ENCODE results near the gene TANC1.
A peak's percentile ranks its signal among the peaks of the same experiment; 100 is the strongest.

The TANC1 gene

DNA sequence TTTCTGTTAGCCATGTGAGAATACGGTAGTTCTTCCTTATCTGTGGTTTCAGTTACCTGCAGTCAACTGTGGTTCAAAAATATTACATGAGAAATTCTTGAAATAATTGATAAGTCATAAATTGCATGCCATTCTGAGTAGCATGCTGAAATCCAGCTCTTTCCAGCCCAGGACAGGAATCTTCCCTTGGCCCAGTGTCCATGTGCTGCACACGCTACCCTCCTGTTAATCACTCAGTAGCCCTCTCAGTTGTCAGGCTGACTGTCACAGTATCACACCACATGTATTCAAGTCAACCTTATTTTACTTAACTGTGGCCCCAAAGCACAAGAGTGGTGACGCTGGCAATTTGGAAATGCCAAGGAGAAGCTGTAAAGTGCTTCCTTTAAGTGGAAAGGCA is 141.1 kb downstream of the TANC1 start:
- DNase-seq (ENCODE audit: low read depth in 4 of 4, low spot score in 1 of 4): no peak

DNA sequence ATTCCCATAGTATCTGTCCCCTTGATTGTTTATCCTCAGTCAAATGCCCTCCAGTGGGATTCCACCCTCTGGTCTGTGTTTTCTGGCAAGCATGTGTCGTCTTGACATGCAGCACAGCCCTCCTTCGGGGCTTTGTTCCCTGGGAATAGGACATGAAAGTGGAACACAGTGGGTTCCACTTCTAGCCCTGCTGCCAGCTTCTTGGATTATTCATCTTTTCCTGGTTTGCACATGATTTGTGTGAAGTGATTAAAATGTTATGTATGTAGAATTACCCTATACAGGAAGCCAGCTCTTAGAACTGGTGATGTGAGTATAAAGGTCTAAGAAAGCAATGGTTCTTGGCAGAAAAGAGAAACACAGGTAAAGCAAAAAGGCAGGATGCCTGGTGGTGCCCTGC is 142.3 kb downstream of the TANC1 start:
- DNase-seq (ENCODE audit: low read depth in 4 of 4, low spot score in 1 of 4): no peak

DNA sequence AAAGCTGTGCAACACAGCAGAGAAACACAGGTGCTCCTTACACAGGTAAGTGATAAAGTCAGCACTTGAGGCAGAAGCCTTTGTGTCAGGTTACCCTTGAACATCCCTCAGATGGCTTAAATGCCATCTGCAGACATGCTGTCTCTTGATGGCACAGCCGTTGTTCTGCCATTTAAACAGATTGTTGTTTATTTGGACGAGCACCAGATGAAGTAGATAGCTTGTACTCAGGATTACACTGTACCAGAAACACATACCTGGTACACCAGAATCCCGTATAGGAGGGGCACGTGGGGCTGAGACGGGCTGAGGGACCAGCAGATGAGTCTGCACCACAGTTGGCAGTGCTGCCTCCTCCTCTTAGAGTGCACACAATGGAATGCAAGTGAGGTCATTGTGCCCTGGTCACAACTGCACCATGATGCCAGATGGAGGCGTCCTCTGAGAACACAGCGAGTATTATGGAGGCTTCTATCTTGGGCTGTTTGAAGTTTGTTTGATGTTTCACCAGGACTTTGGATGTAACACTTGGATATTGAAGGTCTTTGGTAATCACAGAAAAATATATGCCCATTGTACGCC is 143.0 kb downstream of the TANC1 start:
- DNase-seq (ENCODE audit: low read depth in 4 of 4, low spot score in 1 of 4): no peak

DNA sequence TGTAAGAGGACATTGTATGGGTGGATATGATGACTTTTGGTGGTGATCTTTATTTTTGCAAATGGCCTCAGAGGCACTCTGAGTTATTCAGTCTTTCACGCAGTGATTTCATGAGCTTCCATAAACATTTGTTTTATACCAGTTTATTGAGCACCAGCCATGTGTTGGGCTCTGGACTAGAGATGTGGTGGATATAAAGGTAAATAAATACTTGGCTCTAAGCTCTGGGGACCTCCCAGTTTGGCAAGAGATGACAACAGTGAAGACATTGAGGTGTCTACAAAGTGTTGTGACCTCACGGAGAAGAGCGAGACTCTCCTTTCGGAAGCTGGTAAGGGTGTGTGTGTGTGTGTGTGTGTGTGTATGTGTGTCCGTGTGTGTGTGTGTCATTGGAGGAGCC is 146.4 kb downstream of the TANC1 start:
- DNase-seq (ENCODE audit: low read depth in 4 of 4, low spot score in 1 of 4): no peak

DNA sequence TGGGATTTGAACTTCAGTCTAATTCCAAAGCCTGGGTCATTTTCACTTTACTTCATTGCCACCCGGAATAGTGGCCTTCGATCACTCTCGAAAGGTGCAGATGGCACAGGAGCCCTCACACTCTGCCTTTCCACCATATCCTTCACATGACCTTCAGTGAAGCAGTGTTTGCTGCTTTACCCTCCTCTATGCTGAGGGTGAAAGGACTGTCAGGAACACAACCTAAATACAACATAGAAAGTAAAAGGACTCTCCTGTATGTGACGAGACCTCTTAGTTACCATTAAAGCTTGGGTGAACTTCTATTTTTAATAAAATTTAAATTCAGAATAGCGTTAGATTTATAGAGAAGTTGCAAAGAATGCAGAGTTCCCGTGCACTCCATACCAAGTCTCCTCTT is 148.5 kb downstream of the TANC1 start:
- DNase-seq (ENCODE audit: low read depth in 4 of 4, low spot score in 1 of 4): no peak

DNA sequence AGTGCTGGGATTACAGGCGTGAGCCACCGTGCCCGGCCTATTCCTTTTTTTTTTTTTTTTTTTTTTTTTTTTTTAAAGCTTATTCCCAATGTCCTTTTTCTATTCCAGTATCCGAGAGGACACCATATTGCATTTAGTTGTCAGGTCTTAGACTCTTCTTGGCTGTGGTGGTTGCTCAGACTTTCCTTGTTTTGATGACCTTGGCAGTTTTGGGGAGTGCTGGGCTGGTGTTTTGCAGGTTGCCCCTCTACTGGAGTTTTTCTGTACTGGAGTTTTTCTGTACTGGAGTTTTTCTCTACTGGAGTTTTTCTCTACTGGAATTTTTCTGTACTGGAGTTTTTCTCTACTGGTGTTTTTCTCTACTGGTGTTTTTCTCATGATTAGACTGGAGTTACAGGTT is 149.2 kb downstream of the TANC1 start:
- DNase-seq (ENCODE audit: low read depth in 4 of 4, low spot score in 1 of 4): no peak

DNA sequence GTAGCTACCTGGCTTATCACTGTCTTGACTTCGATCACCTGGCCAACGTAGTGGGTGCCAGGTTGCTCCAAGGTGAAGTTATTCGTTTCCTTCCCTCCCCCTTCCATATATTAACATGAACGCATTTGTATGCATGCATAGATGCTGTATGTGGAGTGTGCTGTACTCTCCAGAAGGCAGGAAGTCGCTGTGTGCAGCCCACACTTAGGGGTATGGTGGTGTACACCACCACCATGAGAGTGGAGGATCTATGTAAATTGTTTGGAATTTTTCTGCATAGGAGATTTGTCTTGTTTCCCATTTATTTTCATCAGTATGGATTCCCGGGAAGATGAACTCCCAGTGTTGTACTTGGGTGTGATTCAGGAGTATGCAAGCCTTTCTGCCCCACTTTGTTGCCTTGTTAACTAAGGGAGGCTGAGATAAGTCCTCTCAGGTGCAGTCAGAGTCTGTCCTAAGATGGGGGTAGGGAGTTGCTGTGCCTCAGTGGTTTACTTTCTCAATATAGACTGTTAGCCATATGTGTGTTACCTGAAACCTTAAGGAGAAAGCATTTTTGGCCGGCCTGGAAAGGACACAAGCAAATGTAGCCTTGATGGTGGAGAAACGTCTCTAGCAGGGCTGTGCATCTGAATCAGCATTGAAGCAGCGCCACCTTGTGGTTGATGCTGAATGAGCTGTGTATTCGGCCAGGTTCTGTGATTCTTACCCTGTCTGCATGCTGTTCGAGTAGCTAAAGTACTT is 149.8 kb downstream of the TANC1 start:
- peak; percentile 63 to 78 (median 66) for DNase-seq (ENCODE audit: low read depth in 4 of 4, low spot score in 1 of 4)

DNA sequence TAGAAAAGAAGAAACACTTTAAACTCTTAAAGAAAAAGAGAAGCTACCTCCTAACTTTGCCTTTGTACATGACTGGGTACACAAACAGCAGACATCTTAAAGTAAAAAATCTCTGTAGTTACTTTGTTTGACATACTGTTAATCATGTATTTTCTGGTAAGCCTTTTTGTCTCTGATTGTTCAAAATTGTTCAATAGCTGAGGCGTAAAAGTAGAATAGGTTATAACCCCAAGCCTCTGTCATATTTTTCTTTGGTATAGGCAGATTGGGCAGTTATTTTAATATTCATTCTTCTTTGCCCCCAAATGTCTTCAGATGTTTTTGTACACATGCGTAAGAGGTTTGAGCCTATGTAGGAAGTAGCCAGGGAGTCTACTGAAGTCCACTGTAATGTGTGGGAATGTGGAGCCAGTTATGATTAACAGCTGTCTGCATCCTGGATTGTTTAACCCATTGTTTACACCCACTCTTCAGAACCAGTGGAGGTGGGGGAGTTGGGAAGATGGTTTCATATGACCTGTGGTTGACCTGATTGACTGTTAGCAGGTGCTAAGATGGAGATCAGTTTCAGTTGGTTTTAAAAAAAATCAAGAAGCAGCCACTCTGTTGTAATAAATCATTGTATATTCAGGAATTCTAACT is 150.5 kb downstream of the TANC1 start:
- DNase-seq (ENCODE audit: low read depth in 4 of 4, low spot score in 1 of 4): no peak

DNA sequence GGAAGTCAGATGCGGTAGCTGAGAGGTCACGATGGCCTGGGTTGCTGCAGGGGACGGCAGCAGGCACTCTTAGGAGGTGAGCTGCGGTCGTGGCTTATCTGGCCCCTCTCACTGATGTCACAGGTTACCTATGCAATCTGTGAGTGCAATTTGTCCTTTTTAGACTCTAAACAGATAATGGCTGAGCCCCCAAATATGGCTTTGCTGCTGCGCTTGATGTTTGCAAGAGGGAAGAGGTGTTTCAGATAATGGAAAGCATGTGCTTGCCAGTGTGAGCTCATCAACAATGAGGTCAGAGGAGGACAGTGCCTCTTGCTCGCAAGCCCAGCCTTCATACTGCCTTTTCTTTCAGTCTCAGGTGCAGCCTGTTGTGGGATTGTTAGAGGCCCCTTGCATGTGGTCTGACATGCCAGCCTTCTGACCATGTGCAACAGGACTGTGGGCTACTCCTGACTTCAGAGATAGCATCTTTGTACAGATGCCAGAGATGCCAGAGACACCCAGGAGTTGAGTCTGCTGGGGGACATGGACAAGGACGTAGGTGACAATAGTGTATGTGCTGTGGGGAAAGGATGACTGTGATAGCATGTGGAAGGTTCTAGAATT is 151.3 kb downstream of the TANC1 start:
- DNase-seq (ENCODE audit: low read depth in 4 of 4, low spot score in 1 of 4): no peak

DNA sequence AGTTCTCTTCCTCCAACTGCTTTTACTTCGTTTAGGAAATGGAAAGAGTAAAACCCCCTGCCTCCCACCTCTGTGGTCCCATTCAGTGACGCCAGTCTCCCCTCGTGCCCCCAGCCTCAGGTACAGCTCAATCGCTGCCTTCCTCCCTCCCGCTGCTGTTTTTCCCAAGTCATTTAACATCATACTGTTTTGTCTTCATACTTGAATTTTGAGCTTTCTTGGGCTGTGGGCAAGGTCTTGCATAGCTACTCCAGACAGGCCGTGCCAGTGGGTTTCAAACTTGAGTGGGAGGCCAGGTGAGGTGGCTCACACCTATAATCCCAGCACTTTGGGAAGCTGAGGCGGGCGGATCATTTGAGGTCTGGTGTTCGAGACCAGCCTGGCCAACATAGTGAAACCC is 155.3 kb downstream of the TANC1 start:
- no peak for DNase-seq (ENCODE audit: low read depth in 4 of 4, low spot score in 1 of 4)

DNA sequence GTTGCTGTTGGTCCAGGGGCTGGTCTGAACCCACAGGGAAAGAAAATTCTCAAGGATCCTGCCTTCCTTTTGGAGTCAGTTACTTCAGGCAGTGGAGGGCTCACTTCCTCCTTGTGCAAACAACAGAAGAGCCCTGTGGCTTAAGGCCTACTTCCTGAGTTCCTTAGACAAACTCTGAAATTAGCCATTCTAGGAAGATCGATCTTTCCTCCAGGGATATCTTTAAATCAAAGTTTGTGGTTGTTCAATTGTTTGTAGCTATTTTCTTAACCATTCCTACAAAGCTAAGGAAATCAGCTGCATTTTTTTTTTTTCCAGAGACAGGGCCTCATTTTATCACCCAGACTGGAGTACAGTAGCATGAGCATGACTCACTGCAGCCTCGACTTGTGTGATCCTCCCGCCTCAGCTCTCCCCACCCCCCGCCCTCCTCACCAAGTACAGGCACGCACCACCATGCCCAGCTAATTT is 156.0 kb downstream of the TANC1 start:
- DNase-seq (ENCODE audit: low read depth in 4 of 4, low spot score in 1 of 4): no peak

DNA sequence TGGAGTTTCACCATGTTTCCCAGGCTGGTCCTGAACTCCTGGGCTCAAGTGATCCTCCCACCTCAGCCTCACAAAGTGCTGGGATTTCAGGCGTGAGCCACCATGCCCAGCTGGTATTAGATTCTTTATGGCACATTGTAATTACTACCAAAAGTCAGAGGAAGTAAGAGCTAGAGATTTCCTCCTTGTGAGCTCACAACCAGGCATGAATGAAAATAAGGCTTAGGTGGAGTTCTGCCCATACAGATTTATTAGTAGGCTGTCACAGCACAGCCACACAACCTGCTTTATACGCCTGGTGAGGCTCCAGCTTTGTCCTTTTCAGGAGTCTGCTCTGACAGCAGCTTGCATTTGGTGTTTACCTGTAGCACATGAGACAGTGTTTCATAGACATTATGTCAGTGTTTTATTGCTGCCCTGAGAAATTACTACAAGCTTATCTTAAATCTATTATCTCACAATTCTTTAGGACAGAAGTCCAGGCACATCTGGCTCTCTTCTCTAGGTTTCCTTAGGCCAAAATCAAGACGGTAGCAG is 156.6 kb downstream of the TANC1 start:
- DNase-seq (ENCODE audit: low read depth in 4 of 4, low spot score in 1 of 4): no peak

DNA sequence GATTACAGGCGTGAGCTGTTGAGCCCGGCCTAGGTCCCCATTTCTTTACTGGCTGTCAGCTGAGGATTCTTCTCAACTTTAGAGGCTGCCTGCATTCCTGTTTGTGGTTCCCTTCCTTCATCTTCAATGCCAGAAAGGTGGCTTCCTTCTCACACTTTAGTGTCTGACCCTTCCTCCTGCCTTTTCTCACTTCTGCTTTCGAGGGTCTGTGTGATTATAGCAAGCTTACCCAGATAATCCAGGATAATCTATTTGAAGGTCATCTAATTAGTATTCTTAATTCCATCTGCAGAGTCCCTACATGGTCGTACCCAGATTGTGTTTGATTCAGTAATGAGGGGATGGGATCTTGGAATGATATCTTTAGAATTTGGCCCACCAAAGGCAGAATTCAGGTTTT is 157.4 kb downstream of the TANC1 start:
- DNase-seq (ENCODE audit: low read depth in 4 of 4, low spot score in 1 of 4): no peak

DNA sequence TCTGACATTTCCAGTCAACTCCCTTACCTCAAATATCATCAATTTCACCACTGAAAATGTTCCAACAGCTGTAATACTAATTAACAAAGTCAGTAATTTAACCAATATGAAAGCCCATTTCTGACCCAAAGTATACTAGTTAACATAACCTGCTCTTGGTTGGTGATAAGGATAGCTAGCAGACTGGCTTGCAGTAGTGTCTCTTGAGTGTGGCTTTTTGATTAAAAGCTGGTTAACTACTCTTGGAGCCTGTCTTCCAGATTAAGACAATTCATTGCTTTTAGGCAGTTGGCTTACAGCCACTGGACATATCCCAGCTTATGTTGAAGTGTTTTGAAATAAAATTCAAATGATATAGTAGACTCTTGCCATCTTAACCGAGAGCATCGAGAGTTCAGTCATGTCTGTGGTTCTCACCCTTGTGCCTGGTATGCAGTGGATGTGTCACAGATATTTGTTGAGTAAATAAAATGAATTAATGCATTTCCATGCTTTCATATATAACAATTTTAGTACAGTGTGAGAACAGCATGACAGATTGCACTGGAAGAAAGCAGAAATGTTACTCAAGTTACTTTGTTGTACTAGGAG is 158.1 kb downstream of the TANC1 start:
- no peak for DNase-seq (ENCODE audit: low read depth in 4 of 4, low spot score in 1 of 4)

DNA sequence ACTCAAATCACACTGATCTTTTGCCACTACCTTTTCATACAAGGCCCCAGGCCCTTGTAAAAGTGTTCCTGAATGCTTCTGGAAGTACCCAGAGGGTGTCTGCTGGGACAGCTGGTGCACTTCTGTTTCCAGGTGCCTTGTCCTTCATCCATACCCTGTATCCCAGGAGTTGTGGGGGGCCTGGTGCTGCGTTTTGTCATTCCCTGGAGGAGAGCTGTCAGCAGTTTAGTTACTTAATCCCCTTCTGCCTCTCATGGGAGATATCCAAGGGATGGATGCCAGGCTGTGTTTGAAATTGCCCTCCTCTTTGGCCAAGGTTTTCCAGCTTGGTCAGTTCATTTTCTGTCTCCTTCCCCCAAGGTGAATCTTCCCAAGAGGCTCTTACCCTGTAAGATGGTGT is 159.8 kb downstream of the TANC1 start:
- DNase-seq (ENCODE audit: low read depth in 4 of 4, low spot score in 1 of 4): no peak

DNA sequence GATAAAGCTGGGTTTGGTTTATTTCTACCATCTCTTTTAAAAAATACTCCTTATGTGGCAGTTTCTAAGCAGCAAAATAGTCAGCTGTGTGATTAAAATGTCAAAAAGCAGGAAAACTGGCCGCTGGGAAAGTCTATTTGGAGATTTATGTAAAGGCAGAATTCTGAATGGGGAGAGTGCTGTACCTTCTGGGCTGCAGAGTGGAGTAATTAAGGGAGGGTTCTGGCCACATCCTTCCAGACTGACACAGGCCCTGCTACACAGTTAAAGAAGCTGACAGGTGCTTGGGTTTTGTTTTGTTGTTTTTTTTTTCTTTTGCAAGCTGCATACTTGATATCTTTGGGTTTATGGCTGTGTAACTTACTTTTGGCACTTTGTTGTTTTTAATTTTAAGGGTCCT is 160.8 kb downstream of the TANC1 start:
- DNase-seq (ENCODE audit: low read depth in 4 of 4, low spot score in 1 of 4): no peak

DNA sequence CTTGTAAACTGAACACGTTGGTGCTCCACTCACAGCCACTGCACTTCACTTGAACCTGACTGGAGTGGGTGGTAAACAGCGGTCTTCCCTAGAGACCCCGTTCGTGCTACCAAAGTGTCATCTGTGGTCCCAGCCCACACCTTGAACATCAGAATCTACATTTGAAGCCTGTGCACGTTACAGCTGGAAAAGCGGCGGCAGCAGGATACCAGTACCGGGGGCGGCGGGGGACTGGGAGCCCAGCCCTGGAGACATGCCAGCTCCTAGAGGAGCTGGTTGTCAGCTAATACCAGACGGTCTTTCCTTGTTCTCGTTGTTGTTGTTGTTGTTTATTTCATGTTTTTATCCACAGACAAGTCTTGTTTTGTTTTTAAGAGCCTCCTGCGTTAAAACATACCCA is 161.4 kb downstream of the TANC1 start:
- no peak for DNase-seq (ENCODE audit: low read depth in 4 of 4, low spot score in 1 of 4)

DNA sequence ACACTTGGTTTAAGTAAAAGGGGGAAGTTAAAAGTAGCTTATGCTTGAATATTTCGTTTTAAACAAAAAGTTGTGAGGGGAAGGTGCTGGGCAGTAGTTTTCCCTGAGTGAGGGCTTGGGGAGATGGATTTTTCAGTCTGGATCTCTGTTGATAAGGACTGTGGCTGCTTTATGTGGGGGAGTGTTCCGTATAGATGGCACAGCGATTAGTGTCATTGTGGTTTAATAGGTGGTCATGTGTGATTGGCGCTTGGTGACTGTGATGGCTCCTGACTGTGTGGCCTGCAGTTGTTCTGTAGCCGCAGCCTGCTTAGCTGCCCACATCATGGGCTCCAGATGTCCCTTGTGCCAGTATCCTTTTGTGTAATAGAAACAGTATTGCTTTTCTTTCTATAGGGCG is 161.9 kb downstream of the TANC1 start:
- DNase-seq (ENCODE audit: low read depth in 4 of 4, low spot score in 1 of 4): no peak

DNA sequence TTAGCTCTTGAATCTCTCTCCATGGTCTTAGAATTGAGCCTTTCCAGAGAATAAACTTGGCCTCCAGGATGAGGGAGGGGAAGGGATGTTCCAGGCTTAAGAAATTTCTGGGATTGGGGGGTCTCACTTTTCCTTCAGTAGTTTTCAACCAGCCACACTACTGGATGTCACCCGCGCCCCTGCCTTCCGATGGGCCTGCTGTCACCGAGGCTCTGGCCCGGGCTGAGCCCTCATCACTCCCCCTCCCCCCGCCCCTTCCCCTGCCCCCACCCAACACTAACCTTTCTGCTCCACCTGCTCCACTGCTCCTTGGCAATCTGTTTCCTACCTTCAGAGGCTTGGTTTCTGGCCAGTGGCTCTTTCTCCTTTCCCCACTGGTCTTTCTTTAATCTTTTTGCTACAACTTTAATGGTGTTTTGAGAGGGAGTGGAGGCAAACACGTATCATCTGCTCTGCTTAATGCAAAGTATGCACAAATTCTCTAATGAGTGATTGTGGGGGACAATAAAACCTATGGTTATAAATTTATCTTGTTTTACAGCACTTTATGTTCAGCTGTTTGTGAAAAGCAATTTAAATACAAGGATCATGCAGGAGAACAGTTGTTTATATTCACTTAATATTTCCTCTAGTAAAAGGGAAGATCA is 162.9 kb downstream of the TANC1 start:
- DNase-seq (ENCODE audit: low read depth in 4 of 4, low spot score in 1 of 4): no peak

DNA sequence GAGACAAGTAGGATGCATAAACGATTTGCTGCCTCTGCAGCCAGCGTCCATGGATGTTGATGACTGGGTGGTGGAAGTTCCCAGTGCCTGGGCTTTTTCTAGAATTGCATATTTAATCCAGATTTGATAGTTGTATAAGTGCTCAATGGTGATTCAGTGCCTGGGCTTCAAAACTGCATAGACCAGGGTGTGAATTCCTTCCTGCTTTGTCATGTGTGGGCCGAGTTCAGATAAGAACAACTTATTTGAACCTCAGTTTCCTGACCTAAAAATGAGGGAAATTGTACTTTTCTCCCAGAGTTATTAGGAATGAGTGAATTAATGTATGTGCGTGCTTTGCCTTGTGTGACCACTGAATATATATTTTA is 163.5 kb downstream of the TANC1 start:
- no peak for DNase-seq (ENCODE audit: low read depth in 4 of 4, low spot score in 1 of 4)

DNA sequence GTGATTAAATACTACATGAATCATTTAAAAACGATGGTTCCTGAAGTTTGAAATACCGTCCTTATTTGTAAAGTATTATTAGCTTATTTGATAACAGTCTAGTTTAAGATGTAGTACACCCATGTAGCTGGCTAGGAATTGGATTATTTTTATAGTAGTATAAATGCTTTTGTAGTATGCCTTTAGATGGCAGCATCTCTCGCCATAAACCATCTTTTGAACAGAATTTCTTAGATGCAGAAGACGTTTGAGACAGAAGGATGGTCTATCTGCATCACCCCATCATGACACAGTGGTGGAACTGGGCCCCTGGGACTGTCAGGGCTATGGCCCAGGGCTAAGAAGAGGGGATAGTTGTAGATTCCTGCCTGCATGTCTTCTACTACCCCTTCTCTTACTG is 165.4 kb downstream of the TANC1 start:
- no peak for DNase-seq (ENCODE audit: low read depth in 4 of 4, low spot score in 1 of 4)

Data from stimulated activated CD4-positive, alpha-beta T cell treated with anti-CD3 and anti-CD28 coated beads, Interleukin-1b, Interleukin-23, amount 100 ng/mL, for 24 hours (primary cell).